Measurements from ENCODE around the gene AADACL4. TPM values are rescaled to one million over a fixed set of nuclear protein-coding genes. Genes with fewer than 3 reads are reported as not detected.

Gene AADACL4
- total RNA-seq (0.16 TPM), polyA plus RNA-seq (ENCODE audit: insufficient read depth, low read depth, low replicate concordance) (0.58 TPM)
- long read RNA-seq, donor 1, result 0 reads
- long read RNA-seq, donor 2, result 0 reads
- long read RNA-seq, donor 3, result 0 reads
- long read RNA-seq, donor 4, result 0 reads
- long read RNA-seq, donor 5, result 0 reads
- long read RNA-seq, donor 6, result 0 reads
- long read RNA-seq, donor 7, result 0 reads
- long read RNA-seq, donor 8, result 0 reads
- long read RNA-seq, donor 9, result 0 reads
- long read RNA-seq, donor 10, result 0 reads

- H3K9ac ChIP-seq (ENCODE audit: low read length in 3 of 3), result no peak within 1 kb of the TSS
- H3K27me3 ChIP-seq (ENCODE audit: control insufficient read depth, insufficient read depth, low read length), result no peaks in the 10 kb centered on the region
- no peak for DNase-seq
- H3K4me1 ChIP-seq (ENCODE audit: control insufficient read depth in 2 of 3, insufficient read depth in 2 of 3, low read depth in 1 of 3, low read length in 3 of 3), result no peaks in the 10 kb centered on the region
- no peak for TF ChIP-seq CTCF (IDR thresholded peaks at IDR 0.05; ENCODE audit: borderline replicate concordance, extremely low read depth, insufficient read depth)
- no peak within 1 kb of the TSS for H3K4me3 ChIP-seq (ENCODE audit: low read length in 3 of 3)
- intact Hi-C loops (cut with DNase I), result no loop called here
- H3K9me3 ChIP-seq (ENCODE audit: control insufficient read depth in 2 of 3, insufficient read depth in 1 of 3, low read length in 3 of 3), result peaks cover 0 to 15% (median 0%) of the 10 kb centered on the region in 3 donors
- H3K36me3 ChIP-seq (ENCODE audit: control insufficient read depth in 2 of 3, insufficient read depth in 3 of 3, low read length in 3 of 3), result no peaks in the 10 kb centered on the region
- H3K27ac ChIP-seq (ENCODE audit: low read depth in 2 of 2, low read length in 2 of 2), result no peak within 1 kb of the TSS
- no peak for FAIRE-seq
Measured at GRCh38 chr1:12643785-12644184, at the start of gene AADACL4. TSS of gene AADACL4 (plus strand) at chr1:12644085. CDS start at chr1:12644547, 462 bp downstream.

- no peaks in the 10 kb centered on the region for H3K9me3 ChIP-seq (ENCODE audit: control insufficient read depth in 2 of 3, insufficient read depth in 1 of 3, low read length in 3 of 3)
- no peaks in the 10 kb centered on the region for H3K27me3 ChIP-seq (ENCODE audit: control insufficient read depth, insufficient read depth, low read length)
- intact Hi-C loops (cut with DNase I), result no loop called here
- FAIRE-seq (no peak), DNase-seq (no peak)
- peak overlapping the region; percentile 24 to 75 (median 51) for H3K9ac ChIP-seq (ENCODE audit: low read length in 3 of 3)
- no peak for TF ChIP-seq CTCF (IDR thresholded peaks at IDR 0.05; ENCODE audit: borderline replicate concordance, extremely low read depth, insufficient read depth)
- peak overlapping the region; percentile 83 to 84 for H3K27ac ChIP-seq (ENCODE audit: low read depth in 2 of 2, low read length in 2 of 2)
- peaks cover 2 to 17% (median 6%) of the 10 kb centered on the region in 3 donors for H3K36me3 ChIP-seq (ENCODE audit: control insufficient read depth in 2 of 3, insufficient read depth in 3 of 3, low read length in 3 of 3)
- no peak overlapping the region for H3K4me3 ChIP-seq (ENCODE audit: low read length in 3 of 3)
- H3K4me1 ChIP-seq (ENCODE audit: control insufficient read depth in 2 of 3, insufficient read depth in 2 of 3, low read depth in 1 of 3, low read length in 3 of 3), result peaks cover 6 to 68% (median 59%) of the 10 kb centered on the region in 3 donors
Measured at GRCh38 chr1:12594490-12594889, 49.4 kb upstream of the AADACL4 start.

- intact Hi-C loops (cut with DNase I), result no loop called here
- TF ChIP-seq CTCF (IDR thresholded peaks at IDR 0.05; ENCODE audit: borderline replicate concordance, extremely low read depth, insufficient read depth), result no peak
- Histone ChIP-seq H3K9me3 (ENCODE audit: control insufficient read depth in 2 of 3, insufficient read depth in 1 of 3, low read length in 3 of 3) (no peaks in the 10 kb centered on the region), H3K27ac (ENCODE audit: low read depth in 2 of 2, low read length in 2 of 2) (peak overlapping the region; percentile 84 to 95), H3K27me3 (ENCODE audit: control insufficient read depth, insufficient read depth, low read length) (no peaks in the 10 kb centered on the region), H3K4me1 (ENCODE audit: control insufficient read depth in 2 of 3, insufficient read depth in 2 of 3, low read depth in 1 of 3, low read length in 3 of 3) (peaks cover 6 to 74% (median 66%) of the 10 kb centered on the region in 3 donors), H3K9ac (ENCODE audit: low read length in 3 of 3) (peak overlapping the region; percentile 24 to 75 (median 51)), H3K4me3 (ENCODE audit: low read length in 3 of 3) (peak overlapping the region in 1 of 3 donors; percentile 22), H3K36me3 (ENCODE audit: control insufficient read depth in 2 of 3, insufficient read depth in 3 of 3, low read length in 3 of 3) (peaks cover 2 to 17% (median 6%) of the 10 kb centered on the region in 3 donors)
- DNase-seq (peak; percentile 92 to 96 (median 95)), FAIRE-seq (no peak)
Measured at GRCh38 chr1:12594966-12595756, 48.7 kb upstream of the AADACL4 start.
